ENCODE results near the gene STX19.

GRCh38 chr3:94043285-94043684, 14.9 kb upstream of the STX19 start:
- no peak for TF ChIP-seq ZNF792 (tag by site-specific recombination; IDR thresholded peaks at IDR 0.05)
- TF ChIP-seq CTCF (tag by site-specific recombination; IDR thresholded peaks at IDR 0.05): no peak
- TF ChIP-seq INSM2 (tag by site-specific recombination; IDR thresholded peaks at IDR 0.05): no peak
- no peak for TF ChIP-seq ZNF600 (tag by site-specific recombination; IDR thresholded peaks at IDR 0.05)
- no peak for TF ChIP-seq ZSCAN18 (tag by site-specific recombination; IDR thresholded peaks at IDR 0.05)
- no peak for TF ChIP-seq YY1 (tag by site-specific recombination; IDR thresholded peaks at IDR 0.05)
- no peak for TF ChIP-seq ZNF24 (tag by site-specific recombination; IDR thresholded peaks at IDR 0.05)
- no peak for TF ChIP-seq HIC1 (tag by site-specific recombination; IDR thresholded peaks at IDR 0.05)
- no peak for TF ChIP-seq ZNF335 (tag by site-specific recombination; conservative IDR thresholded peaks at IDR 0.05)
- no peak for TF ChIP-seq ZBTB44 (tag by site-specific recombination; IDR thresholded peaks at IDR 0.05)
- TF ChIP-seq ZNF138 (tag by site-specific recombination; IDR thresholded peaks at IDR 0.05; ENCODE audit: borderline replicate concordance): no peak
